Urinary bladder (tissue), 4 donors: ENCODE data around the gene MAPK11. TPM values are rescaled to one million over a fixed set of nuclear protein-coding genes. Genes with fewer than 3 reads are reported as not detected.

Source experiments
- DNase-seq: peaks from one replicate; pipeline ENCODE4 v3.0.0-alpha.2; 2015; ENCODE audit errors: extremely low spot score
- H3K27ac ChIP-seq: one replicate; pipeline ENCODE4 v1.5.1; 2013; ENCODE audit warnings: low read depth, mild to moderate bottlenecking, moderate library complexity
- H3K36me3 ChIP-seq: one replicate; pipeline ENCODE4 v1.6.1; 2013; ENCODE audit warnings: mild to moderate bottlenecking, moderate library complexity; ENCODE audit not compliant: insufficient read depth
- H3K4me1 ChIP-seq: one replicate; pipeline ENCODE4 v1.6.1; 2013; ENCODE audit warnings: mild to moderate bottlenecking, moderate library complexity; ENCODE audit not compliant: insufficient read depth
- H3K4me3 ChIP-seq: one replicate; pipeline ENCODE4 v1.5.1; 2013; ENCODE audit warnings: low read depth, low read length
- WGBS: extraction: QIAGEN DNeasy Blood & Tissue Kit; methylation state at CpG from one replicate; pipeline ENCODE4 v1.1.7; 2013; 5-methylcytosine and 5-hydroxymethylcytosine counted together
- polyA plus RNA-seq: library from polyadenylated mRNA; stranded (reverse); fragments of 200-250 nt; gene quantifications from one replicate; pipeline ENCODE4 v1.2.3, GENCODE V29; 2013
- total RNA-seq: library from RNA; depleted of rRNA; stranded (reverse); fragments of >200 nt; gene quantifications from one replicate; pipeline ENCODE4 v1.2.3, GENCODE V29; 2014
- donor health status: healthy with polysubstance abuse.
- donor health status: healthy.

Gene MAPK11
- total and polyA plus RNA-seq, 2 donors: 4.1 to 13.6 TPM

- H3K27ac ChIP-seq: no peak overlapping the region
- no peak overlapping the region for H3K4me3 ChIP-seq
- H3K4me1 ChIP-seq: no peaks in the 10 kb centered on the region
- DNase-seq: no peak
- 86% methylated on average over 24 of the region's 24 CpGs for WGBS
- H3K36me3 ChIP-seq: peaks cover 8% of the 10 kb centered on the region
These were observed 44.8 kb downstream of the MAPK11 start for GRCh38 chr22:50225200-50225969.

- peaks cover 8% of the 10 kb centered on the region for H3K36me3 ChIP-seq
- no peaks in the 10 kb centered on the region for H3K4me1 ChIP-seq
- WGBS: 94% methylated on average over 16 of the region's 16 CpGs
- H3K4me3 ChIP-seq: no peak overlapping the region
- DNase-seq: no peak
- no peak overlapping the region for H3K27ac ChIP-seq
These were observed 46.1 kb downstream of the MAPK11 start for GRCh38 chr22:50224071-50224470.

DNA sequence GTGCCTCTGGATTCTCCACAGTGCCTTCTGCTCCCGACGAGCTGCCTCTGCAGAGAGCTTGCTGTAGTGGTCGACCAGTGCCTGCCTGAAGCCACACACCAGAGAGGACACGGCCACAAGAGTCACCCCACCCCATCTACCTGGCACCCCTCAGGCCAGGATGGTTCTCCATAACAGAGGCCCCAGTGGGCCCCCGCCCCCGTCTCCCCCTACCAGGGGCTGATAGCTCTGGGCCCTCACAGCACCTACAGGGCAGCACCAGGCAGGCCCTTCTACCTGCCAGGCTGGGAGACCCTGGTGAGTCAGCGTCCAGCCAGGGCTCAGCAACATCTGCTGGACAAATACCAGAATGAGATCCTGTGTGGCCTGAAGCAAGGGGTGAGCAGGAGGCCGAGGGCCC lies 47.7 kb downstream of the MAPK11 start:
- WGBS: 87% methylated on average over 8 of the region's 8 CpGs
- Histone ChIP-seq H3K27ac (no peak overlapping the region), H3K4me3 (no peak overlapping the region), H3K4me1 (no peaks in the 10 kb centered on the region), H3K36me3 (peaks cover 11% of the 10 kb centered on the region)
- DNase-seq: no peak

DNA sequence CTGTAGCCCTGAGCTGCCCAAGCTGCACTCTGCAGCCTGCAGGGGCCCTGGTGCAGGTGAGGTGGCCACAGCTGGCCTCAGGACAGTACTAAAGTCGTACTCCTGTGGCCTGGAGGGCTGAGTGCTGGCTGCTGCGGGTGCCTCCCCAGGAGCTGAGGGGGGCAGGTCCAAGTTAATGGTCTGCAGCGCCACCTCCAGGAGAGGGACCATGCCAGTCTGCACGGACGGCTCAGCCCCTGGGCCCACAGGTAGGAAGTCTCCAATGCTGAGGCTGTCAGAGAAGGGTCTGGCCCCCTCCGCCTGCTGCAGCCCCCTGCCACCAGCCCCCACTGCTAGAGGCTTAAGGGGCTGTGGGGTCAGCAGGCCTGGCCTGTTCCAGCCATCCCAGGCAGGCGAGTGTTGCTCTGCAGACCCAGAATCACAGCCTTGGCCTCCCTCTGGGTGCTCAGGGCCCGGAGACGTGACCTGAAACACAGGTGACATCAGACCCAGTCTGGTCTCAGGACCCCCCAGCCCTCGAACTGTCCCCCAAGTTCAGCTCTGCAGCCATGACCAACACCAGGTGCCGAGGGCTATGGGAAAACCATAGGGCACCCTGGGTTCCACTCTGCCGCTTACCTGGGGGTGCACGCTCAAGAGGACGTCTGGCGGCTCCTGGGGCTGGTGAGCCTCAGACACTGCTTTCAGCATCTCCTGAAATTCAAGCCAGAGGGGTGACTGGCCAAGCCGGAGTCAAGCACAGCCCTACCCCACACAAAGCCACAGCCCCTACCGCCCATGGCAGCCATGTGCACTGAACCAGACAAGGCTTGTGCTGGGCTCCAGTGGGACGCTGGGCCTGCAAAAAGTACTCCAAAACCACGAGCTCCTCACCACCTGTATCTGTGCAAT lies 48.5 kb downstream of the MAPK11 start:
- H3K27ac ChIP-seq: no peak overlapping the region
- DNase-seq: no peak
- WGBS: 93% methylated on average over 19 of the region's 19 CpGs
- H3K4me1 ChIP-seq: no peaks in the 10 kb centered on the region
- no peak overlapping the region for H3K4me3 ChIP-seq
- peaks cover 11% of the 10 kb centered on the region for H3K36me3 ChIP-seq

DNA sequence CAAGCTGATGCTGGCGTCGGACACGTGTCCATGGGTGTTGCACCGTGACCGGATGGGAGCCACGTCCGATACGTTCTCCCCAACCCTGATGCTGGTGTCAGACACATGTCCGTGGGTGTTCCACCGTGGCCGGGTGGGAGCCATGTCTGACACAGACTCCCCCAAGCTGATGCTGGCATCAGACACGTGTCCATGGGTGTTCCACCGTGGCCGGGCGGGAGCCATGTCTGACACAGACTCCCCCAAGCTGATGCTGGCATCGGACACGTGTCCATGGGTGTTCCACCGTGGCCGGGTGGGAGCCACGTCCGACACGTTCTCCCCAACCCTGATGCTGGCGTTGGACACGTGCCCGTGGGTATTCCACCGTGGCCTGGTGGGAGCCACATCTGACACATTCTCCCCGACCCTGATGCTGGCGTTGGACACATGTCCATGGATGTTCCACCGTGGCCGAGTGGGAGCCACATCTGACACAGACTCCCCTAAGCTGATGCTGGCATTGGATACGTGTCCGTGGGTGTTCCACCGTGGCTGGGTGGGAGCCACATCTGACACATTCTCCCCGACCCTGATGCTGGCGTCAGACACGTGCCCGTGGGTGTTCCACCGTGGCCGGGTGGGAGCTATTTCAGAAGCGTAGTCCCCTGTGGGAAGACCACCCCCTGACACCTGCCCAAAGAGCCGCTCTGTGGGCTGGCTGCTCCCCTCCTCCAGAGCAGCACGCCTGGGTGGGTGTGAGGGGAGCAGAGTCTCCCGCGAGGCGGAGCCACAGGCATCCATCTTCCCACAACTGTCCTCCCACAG lies 49.4 kb downstream of the MAPK11 start:
- 94% methylated on average over 45 of the region's 45 CpGs for WGBS
- Histone ChIP-seq H3K36me3 (peaks cover 8% of the 10 kb centered on the region), H3K4me1 (no peaks in the 10 kb centered on the region), H3K27ac (no peak overlapping the region), H3K4me3 (no peak overlapping the region)
- DNase-seq: no peak

- peaks cover 8% of the 10 kb centered on the region for H3K36me3 ChIP-seq
- DNase-seq: no peak
- WGBS: 83% methylated on average over 25 of the region's 25 CpGs
- no peak overlapping the region for H3K27ac ChIP-seq
- H3K4me3 ChIP-seq: no peak overlapping the region
- no peaks in the 10 kb centered on the region for H3K4me1 ChIP-seq
These were observed 50.2 kb downstream of the MAPK11 start for GRCh38 chr22:50219800-50220602.

DNA sequence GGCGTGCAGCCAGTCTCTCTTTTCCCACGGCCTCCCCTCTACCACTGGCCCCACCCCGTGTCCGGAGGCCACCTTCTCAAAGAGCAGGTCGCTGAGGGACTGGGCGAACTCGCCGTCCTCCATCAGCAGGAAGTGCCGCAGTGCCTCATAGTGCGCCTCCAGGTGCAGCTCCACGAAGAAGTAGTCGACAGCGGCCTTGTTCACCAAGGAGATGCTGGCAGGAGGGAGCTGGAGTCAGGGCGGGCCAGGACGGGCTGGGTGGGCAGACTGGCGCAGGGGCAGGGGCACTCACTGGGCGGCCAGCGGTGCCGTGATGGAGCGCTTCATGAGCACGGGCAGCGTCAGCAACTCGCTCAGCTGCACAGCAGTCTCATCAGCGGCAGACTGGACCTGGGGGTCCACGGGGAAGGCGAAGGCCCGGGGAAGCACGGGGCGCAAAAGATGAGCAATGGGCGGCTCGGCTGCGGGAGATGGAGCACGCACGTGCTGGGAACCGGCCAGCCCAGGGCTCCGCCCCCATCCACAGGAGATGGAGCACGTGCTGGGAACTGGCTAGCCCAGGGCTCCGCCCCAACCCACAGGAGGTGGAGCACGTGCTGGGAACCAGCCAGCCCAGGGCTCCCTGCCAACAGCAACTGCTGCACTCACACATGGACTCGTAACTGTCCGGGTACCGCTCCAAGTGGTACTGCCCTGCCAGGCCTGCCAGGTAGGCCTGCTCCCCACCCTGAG lies 51.0 kb downstream of the MAPK11 start:
- Histone ChIP-seq H3K36me3 (peaks cover 8% of the 10 kb centered on the region), H3K4me3 (no peak overlapping the region), H3K4me1 (no peaks in the 10 kb centered on the region), H3K27ac (no peak overlapping the region)
- WGBS: 69% methylated on average over 42 of the region's 42 CpGs
- peak; percentile 10 for DNase-seq

DNA sequence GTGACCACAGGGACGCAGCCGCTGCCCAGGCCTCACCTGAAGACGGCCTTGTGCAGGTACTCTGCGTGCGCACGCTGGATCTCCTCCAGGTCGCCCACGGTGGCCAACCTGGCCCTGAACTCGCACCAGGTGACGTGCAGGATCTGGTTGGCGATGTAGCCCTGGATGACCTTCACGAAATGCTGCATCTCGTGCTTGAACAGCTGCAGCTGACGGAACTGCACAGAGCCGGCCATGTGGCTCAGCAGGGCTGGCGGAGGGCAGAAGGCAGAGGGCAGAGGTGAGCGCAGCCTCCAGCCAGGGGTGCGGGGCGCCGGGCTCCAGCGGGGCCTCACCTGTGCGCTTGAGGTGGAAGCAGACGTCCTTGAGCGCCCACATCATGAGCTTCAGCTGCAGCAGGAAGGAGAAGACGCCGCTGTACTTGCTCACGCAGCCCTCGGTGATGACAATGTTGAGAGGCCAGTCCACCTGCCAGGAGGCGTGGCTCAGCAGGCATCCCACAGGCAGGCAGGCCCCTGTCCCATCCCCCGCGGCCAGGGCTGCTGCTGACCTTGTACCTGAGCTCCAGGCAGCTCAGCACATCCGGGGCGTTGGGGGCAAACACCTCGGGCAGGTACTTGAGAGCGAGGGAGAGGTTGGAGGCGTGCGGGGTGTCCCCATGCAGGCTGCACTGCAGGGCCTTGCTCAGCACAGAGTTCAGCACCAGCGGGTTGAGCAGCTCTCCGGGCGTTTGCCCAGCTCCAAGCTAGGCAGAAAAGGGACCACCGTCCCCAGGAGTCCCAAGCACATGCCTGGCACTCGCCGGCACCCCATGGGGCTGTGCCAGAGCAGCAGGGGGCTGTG lies 51.8 kb downstream of the MAPK11 start:
- Histone ChIP-seq H3K27ac (no peak overlapping the region), H3K4me1 (no peaks in the 10 kb centered on the region), H3K4me3 (no peak overlapping the region), H3K36me3 (peaks cover 8% of the 10 kb centered on the region)
- 88% methylated on average over 43 of the region's 43 CpGs for WGBS
- DNase-seq: no peak

GRCh38 chr22:50217543-50218152 lies 52.5 kb downstream of the MAPK11 start:
- no peaks in the 10 kb centered on the region for H3K4me1 ChIP-seq
- 89% methylated on average over 21 of the region's 21 CpGs for WGBS
- H3K36me3 ChIP-seq: peaks cover 5% of the 10 kb centered on the region
- H3K4me3 ChIP-seq: no peak overlapping the region
- no peak overlapping the region for H3K27ac ChIP-seq
- DNase-seq: no peak

DNA sequence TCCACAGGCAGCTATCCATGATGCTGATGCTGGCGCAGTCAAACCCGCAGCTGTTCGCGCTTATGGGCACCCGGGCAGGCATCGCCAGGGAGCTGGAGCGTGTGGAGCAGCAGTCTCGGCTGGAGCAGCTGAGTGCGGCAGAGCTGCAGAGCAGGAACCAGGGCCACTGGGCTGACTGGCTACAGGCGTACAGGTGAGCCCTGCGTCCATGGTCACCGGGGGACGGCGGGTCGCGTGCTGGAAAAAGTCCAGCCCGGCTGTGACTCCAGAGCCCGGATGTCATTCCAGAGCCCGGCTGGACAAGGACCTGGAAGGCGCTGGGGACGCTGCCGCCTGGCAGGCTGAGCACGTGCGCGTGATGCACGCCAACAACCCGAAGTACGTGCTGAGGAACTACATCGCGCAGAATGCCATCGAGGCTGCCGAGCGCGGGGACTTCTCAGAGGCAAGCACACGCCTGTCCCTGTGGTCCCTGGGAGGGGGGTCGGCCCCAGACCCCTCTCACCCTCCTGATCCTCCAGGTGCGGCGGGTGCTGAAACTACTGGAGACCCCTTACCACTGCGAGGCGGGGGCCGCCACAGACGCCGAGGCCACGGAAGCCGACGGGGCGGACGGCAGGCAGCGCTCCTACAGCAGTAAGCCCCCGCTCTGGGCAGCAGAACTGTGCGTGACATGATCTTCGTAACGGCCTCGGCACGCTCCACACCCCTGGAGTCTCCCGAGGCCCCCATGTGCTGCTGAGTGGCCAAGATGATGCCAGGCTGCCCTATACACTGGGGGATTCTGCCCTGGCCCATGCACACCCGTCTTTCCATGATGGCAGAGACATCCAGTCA lies 53.3 kb downstream of the MAPK11 start:
- Histone ChIP-seq H3K4me3 (no peak overlapping the region), H3K4me1 (no peaks in the 10 kb centered on the region), H3K27ac (no peak overlapping the region), H3K36me3 (peaks cover 5% of the 10 kb centered on the region)
- no peak for DNase-seq
- WGBS: 93% methylated on average over 57 of the region's 57 CpGs
